Activated T-helper 2 cell treated with anti-CD3 and anti-CD28 coated beads, Interferon-gamma antibody, Interleukin-2, Interleukin-4, amounts not matched to agents 10 μg/mL and 5 μg/mL and 100 μg/mL, durations not matched to agents 14 hours and 24 hours and 36 hours (primary cell): Measurements from ENCODE around the gene TTLL4. TPM values are rescaled to one million over a fixed set of nuclear protein-coding genes. Genes with fewer than 3 reads are reported as not detected.

Source experiments
- DNase-seq: peaks from one replicate; pipeline ENCODE4 v3.0.0; 2021; ENCODE audit warnings: low spot score
- H3K27ac Mint-ChIP-seq: one replicate; pipeline ENCODE4 v1.8.0; 2021; ENCODE audit warnings: mixed read lengths
- H3K27me3 Mint-ChIP-seq: one replicate; pipeline ENCODE4 v1.8.0; 2021; ENCODE audit warnings: low read depth, mixed read lengths
- H3K36me3 Mint-ChIP-seq: one replicate; pipeline ENCODE4 v1.8.0; 2021; ENCODE audit warnings: low read depth, mixed read lengths
- H3K4me1 Mint-ChIP-seq: one replicate; pipeline ENCODE4 v1.8.0; 2021; ENCODE audit warnings: low read depth, mixed read lengths
- H3K4me3 Mint-ChIP-seq: one replicate; pipeline ENCODE4 v1.8.0; 2021; ENCODE audit warnings: low read depth, mild to moderate bottlenecking, moderate library complexity, mixed read lengths
- H3K9me3 Mint-ChIP-seq: one replicate; pipeline ENCODE4 v1.8.0; 2021; ENCODE audit warnings: mixed read lengths
- intact Hi-C: fragments of 100-400 bp; cut with micrococcal nuclease; formaldehyde crosslinking; loops from one replicate; pipeline ENCODE4 v1.15.1; 2023
- total RNA-seq: library from RNA; stranded (reverse); gene quantifications from 2 replicates; pipeline ENCODE4 v1.2.3, GENCODE V29; 2022

The TTLL4 gene
- total RNA-seq, 1 donor from 2014 or later = 55.7 TPM

DNA sequence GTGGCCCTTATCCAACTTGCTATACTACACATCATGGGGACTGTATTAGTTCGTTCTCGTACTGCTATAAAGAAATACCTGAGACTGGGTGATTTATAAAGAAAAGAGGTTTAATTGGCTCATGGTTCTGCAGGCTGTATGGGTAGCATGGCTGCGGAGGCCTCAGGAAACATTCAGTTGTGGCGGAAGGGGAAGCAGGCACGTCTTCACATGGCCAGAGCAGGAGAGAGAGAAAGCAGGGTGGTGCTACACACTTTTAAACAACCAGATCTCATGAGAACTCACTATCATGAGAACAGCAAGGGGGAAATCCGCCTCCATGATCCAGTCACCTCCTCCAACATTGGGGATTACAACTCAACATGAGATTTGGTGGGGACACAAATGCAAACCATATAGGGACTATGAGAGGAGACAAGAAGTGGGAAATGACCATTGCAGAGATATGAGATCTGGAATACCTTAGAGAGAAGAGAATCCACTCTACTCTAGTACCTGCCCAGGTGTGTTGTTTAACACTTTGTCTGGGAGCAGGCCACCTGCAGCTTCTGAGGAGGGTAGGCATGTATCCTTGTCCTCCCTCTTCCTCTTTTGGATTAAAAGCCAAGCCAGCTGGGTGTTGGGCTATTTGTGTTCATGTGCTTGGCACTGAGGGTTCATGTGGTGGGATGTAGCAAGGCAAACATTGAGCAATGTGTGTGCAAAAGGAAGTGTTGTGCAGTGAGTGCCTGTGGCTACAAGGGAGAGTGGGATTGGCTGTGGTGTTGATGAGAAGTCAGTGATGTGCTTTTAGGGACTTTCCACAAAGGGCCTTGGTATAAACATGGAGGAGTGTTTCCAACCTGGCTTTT lies 22.8 kb downstream of the TTLL4 start:
- peaks cover 28% of the 10 kb centered on the region for H3K4me1 Mint-ChIP-seq
- intact Hi-C loops = loop anchor here (1.0 to 2.0 kb wide), 3 partner anchors 9 to 75 kb away; partner anchors contain the start of genes BCS1L, TTLL4 and ZNF142
- H3K27me3 Mint-ChIP-seq = no peaks in the 10 kb centered on the region
- no peaks in the 10 kb centered on the region for H3K9me3 Mint-ChIP-seq
- peaks cover 42% of the 10 kb centered on the region for H3K36me3 Mint-ChIP-seq
- H3K27ac Mint-ChIP-seq = peak overlapping the region; percentile 48
- DNase-seq = peak; percentile 16
- no peak overlapping the region for H3K4me3 Mint-ChIP-seq

DNA sequence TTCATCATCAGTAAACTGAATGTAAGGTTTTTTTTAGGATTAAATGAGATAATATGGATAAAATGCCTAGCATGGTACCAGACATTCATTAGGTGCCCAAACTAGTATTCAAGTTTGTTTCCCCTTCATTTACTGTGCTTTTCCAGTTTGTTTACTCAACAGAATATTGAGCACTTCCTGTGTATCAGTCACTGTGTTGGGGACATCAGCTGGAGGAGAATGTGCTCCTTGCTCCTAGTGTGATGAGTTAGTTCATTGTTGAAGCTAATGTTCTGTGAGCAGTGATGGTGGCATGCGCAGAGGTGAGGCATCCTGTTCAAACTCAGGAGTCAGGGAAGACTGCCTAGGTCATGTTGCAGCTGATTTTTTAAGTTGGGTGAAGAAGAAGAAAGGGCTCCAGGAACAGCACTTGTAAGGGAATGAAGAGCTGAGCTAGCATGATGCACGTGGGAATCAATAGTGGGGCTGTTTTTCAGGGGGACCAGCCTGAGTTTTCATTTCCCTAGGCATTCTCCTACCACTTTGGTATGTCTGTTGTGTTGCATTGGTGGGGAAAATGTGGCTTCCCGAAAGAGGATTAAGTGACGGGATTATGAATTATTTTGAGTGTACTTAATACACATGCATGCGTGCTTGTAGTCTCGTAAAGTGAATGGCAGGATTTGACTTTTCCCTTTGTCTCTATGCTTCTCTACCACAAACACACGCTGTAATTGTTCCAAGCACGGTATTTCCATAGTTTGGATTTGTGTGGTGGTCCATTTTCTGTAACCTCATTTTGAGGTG lies 23.7 kb downstream of the TTLL4 start:
- Mint-ChIP-seq H3K9me3 (no peaks in the 10 kb centered on the region), H3K4me3 (no peak overlapping the region), H3K27me3 (no peaks in the 10 kb centered on the region), H3K4me1 (peaks cover 28% of the 10 kb centered on the region), H3K36me3 (peaks cover 45% of the 10 kb centered on the region), H3K27ac (peak overlapping the region; percentile 61)
- no peak for DNase-seq
- intact Hi-C loops = loop anchor here (1.0 kb wide), 1 partner anchor 8 kb away; no protein-coding TSS in a partner anchor

DNA sequence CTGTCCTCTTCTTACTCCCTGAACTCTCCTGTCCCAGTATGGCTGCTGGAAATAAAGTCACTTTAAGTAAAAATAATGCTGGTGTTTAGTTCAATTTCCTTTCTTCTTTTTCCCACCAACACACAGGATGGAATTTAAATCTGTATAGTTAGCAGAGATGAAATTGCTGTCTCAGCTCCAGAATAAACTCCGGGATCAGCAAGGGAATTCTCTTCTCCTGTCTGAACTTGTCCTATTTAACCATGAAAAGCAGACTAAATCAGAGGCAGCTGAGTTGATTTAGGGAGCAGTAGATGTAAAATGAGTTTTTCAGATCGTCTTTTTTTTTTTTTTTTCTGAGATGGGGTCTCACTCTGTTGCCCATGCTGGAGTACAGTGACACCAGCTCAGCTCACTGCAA lies 25.9 kb downstream of the TTLL4 start:
- DNase-seq = no peak
- Mint-ChIP-seq H3K4me1 (peaks cover 25% of the 10 kb centered on the region), H3K9me3 (no peaks in the 10 kb centered on the region), H3K36me3 (peaks cover 53% of the 10 kb centered on the region), H3K27me3 (no peaks in the 10 kb centered on the region), H3K27ac (no peak overlapping the region), H3K4me3 (no peak overlapping the region)
- intact Hi-C loops = no loop called here

DNA sequence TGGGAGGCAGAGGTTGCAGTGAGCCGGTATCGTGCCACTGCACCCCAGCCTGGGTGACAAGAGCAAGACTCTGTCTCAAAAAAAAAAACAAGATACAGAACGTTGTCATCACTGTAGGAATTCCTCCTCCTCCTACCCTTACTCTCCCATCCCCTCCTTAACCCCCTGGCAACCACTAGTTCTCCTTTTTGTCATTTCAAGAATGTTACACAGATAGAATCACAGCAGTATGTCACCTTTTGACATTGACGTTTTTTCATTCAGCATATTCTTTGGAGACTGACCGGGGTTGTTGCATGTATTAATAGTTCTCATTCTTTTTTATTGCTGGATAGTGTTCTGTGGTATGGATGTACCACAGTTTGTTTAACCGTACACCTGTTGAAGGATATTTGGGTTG lies 32.4 kb downstream of the TTLL4 start:
- Mint-ChIP-seq H3K27me3 (no peaks in the 10 kb centered on the region), H3K27ac (no peak overlapping the region), H3K36me3 (peaks cover 78% of the 10 kb centered on the region), H3K4me1 (peaks cover 24% of the 10 kb centered on the region), H3K9me3 (no peaks in the 10 kb centered on the region), H3K4me3 (no peak overlapping the region)
- DNase-seq = no peak
- intact Hi-C loops = no loop called here

DNA sequence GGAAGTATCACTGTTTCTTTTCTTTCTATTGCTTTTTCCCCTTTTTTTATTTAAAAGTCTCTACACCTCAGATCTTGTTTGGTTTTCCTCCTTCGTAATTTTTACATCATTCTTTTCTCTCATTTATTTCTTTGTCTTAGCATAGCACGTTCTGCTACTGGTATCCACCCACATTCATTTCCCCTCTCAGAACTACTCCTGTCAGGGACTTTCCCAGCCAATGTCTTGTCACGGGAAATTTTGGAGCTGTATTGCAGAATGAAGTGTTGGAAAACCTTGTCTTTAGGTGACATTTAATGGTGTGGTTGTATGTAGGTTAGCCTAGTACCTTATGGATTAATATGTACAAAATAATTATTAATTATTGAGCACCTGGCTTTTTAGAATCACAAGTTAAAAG lies 34.0 kb downstream of the TTLL4 start:
- Mint-ChIP-seq H3K36me3 (peaks cover 76% of the 10 kb centered on the region), H3K27ac (peak overlapping the region; percentile 29), H3K9me3 (no peaks in the 10 kb centered on the region), H3K4me3 (no peak overlapping the region), H3K27me3 (no peaks in the 10 kb centered on the region), H3K4me1 (peaks cover 24% of the 10 kb centered on the region)
- intact Hi-C loops = no loop called here
- DNase-seq = no peak

DNA sequence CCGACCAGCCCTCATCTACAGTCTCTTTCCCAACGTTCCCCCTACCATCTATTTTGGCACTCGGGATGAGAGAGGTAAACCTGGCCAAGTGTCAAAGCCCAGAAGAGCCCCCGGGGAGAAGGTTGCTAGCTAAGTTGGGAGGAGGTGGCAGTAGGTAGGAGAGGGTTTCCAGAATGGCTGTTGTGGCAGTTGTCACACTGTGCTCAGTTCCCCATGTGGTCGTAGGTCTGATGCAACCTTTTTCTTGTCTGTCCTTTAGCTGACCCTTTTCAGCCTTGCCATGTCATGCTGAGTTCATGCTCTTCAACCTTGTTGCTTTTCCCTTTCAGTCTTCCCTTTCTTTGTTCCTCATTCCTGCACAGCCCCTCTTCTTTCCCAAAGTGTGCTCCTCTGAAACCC lies 34.5 kb downstream of the TTLL4 start:
- peaks cover 78% of the 10 kb centered on the region for H3K36me3 Mint-ChIP-seq
- intact Hi-C loops = no loop called here
- peaks cover 24% of the 10 kb centered on the region for H3K4me1 Mint-ChIP-seq
- no peaks in the 10 kb centered on the region for H3K27me3 Mint-ChIP-seq
- H3K27ac Mint-ChIP-seq = no peak overlapping the region
- DNase-seq = no peak
- no peak overlapping the region for H3K4me3 Mint-ChIP-seq
- no peaks in the 10 kb centered on the region for H3K9me3 Mint-ChIP-seq

GRCh38 chr2:218745559-218746469 lies 35.2 kb downstream of the TTLL4 start:
- DNase-seq = no peak
- peaks cover 24% of the 10 kb centered on the region for H3K4me1 Mint-ChIP-seq
- H3K27ac Mint-ChIP-seq = no peak overlapping the region
- H3K9me3 Mint-ChIP-seq = no peaks in the 10 kb centered on the region
- intact Hi-C loops = no loop called here
- H3K36me3 Mint-ChIP-seq = peaks cover 78% of the 10 kb centered on the region
- H3K4me3 Mint-ChIP-seq = no peak overlapping the region
- H3K27me3 Mint-ChIP-seq = no peaks in the 10 kb centered on the region

DNA sequence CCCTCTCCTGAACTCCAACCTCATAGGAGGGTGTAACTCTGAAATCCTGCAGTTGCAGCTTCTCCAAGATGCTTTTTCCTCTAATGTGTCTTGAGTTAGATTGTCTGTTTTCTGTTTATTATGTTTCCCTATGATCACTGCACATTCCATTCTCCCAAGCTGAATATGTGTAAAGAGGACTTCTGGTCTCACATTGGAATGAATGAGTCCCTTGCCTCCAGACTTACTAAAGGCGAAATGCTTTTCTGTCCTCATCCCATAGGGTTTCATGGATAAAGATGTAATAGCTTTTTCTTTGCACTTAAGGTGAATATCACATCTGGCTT lies 35.8 kb downstream of the TTLL4 start:
- no peak for DNase-seq
- H3K27me3 Mint-ChIP-seq = no peaks in the 10 kb centered on the region

GRCh38 chr2:218746960-218747359 lies 36.3 kb downstream of the TTLL4 start:
- DNase-seq = no peak
- no peaks in the 10 kb centered on the region for H3K27me3 Mint-ChIP-seq
- H3K4me3 Mint-ChIP-seq = no peak overlapping the region
- no peaks in the 10 kb centered on the region for H3K9me3 Mint-ChIP-seq
- H3K4me1 Mint-ChIP-seq = peaks cover 24% of the 10 kb centered on the region
- H3K36me3 Mint-ChIP-seq = peaks cover 83% of the 10 kb centered on the region
- H3K27ac Mint-ChIP-seq = no peak overlapping the region
- intact Hi-C loops = no loop called here

More for the DNA sequence above, 35.8 kb downstream of the TTLL4 start:
- intact Hi-C loops = no loop called here
- Mint-ChIP-seq H3K4me3 (no peak overlapping the region), H3K9me3 (no peaks in the 10 kb centered on the region), H3K36me3 (peaks cover 81% of the 10 kb centered on the region), H3K4me1 (peaks cover 24% of the 10 kb centered on the region), H3K27ac (no peak overlapping the region)

DNA sequence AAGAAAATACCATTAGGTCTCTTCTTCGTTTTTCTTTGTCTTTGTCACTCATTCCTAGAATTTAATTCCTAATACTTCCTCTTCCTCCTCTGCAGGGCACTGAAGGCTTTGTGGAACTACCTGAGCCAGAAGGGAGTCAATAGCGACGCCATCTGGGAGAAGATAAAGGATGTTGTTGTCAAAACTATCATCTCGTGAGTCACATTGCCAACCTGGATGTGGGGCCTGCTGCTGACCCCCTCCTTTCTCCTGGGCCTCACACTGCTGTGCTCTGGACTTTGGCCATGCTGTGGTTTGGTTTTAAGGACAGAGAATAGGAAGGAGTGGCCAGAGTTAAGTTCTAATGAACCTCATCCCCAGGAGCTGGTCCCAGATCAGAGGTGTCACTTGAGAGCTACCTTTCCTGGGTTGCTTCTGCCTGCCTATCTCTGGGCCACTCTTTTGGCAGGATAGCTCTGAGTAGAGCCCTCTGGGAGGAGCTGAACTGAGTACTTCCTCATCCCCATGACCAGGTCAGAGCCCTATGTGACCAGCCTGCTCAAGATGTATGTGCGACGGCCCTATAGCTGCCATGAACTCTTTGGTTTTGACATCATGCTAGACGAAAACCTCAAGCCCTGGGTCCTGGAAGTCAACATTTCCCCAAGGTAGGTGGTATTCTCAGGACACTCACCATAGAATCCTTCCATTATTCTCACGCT lies 38.3 kb downstream of the TTLL4 start:
- H3K9me3 Mint-ChIP-seq = no peaks in the 10 kb centered on the region
- H3K27ac Mint-ChIP-seq = no peak overlapping the region
- intact Hi-C loops = no loop called here
- peaks cover 87% of the 10 kb centered on the region for H3K36me3 Mint-ChIP-seq
- peaks cover 11% of the 10 kb centered on the region for H3K4me1 Mint-ChIP-seq
- DNase-seq = no peak
- H3K27me3 Mint-ChIP-seq = no peaks in the 10 kb centered on the region
- H3K4me3 Mint-ChIP-seq = no peak overlapping the region

- intact Hi-C loops = no loop called here
- H3K4me3 Mint-ChIP-seq = no peak overlapping the region
Measured at GRCh38 chr2:218754201-218754600, 43.6 kb downstream of the TTLL4 start.

GRCh38 chr2:218754781-218755180 lies 44.1 kb downstream of the TTLL4 start:
- Mint-ChIP-seq H3K27ac (no peak overlapping the region), H3K4me1 (no peaks in the 10 kb centered on the region), H3K9me3 (no peaks in the 10 kb centered on the region), H3K36me3 (peaks cover 47% of the 10 kb centered on the region), H3K4me3 (no peak overlapping the region), H3K27me3 (no peaks in the 10 kb centered on the region)
- DNase-seq = no peak
- intact Hi-C loops = no loop called here

More at GRCh38 chr2:218754201-218754600, 43.6 kb downstream of the TTLL4 start:
- H3K36me3 Mint-ChIP-seq = peaks cover 52% of the 10 kb centered on the region
- no peaks in the 10 kb centered on the region for H3K9me3 Mint-ChIP-seq
- no peak for DNase-seq
- no peaks in the 10 kb centered on the region for H3K27me3 Mint-ChIP-seq
- no peaks in the 10 kb centered on the region for H3K4me1 Mint-ChIP-seq
- H3K27ac Mint-ChIP-seq = no peak overlapping the region
